Chondrocyte (in vitro differentiated cells): Measurements from ENCODE around the gene AFAP1. TPM values are rescaled to one million over a fixed set of nuclear protein-coding genes. Genes with fewer than 3 reads are reported as not detected.

Experiments used
- DNase-seq: peaks from one replicate; pipeline ENCODE4 v3.0.0; 2021; ENCODE audit warnings: mixed read lengths, low spot score
- H3K27ac Mint-ChIP-seq: one replicate; pipeline ENCODE4 v1.8.0; 2021; ENCODE audit warnings: mild to moderate bottlenecking, moderate library complexity, mixed read lengths; ENCODE audit not compliant: unreplicated experiment
- H3K27me3 Mint-ChIP-seq: 2 replicates; pipeline ENCODE4 v1.8.0; 2021; ENCODE audit warnings: low read depth, mixed read lengths
- H3K36me3 Mint-ChIP-seq: 2 replicates; pipeline ENCODE4 v1.8.0; 2021; ENCODE audit warnings: low read depth, mixed read lengths
- H3K4me1 Mint-ChIP-seq: 2 replicates; pipeline ENCODE4 v1.8.0; 2021; ENCODE audit warnings: low read depth, mild to moderate bottlenecking, mixed read lengths
- H3K4me3 Mint-ChIP-seq: one replicate; pipeline ENCODE4 v1.8.0; 2021; ENCODE audit warnings: mild to moderate bottlenecking, moderate library complexity, mixed read lengths; ENCODE audit not compliant: unreplicated experiment
- H3K9me3 Mint-ChIP-seq: 2 replicates; pipeline ENCODE4 v1.8.0; 2021; ENCODE audit warnings: low read depth, mixed read lengths
- CTCF ChIP-seq: fragments of 200-600 bp; sonication (generic); IDR thresholded peaks from 2 replicates; pipeline ENCODE4 v1.5.0; 2021; ENCODE audit warnings: antibody characterized with exemption, mild to moderate bottlenecking, moderate library complexity
- total RNA-seq: library from RNA; stranded (reverse); gene quantifications from 3 replicates; pipeline ENCODE4 v1.2.1, GENCODE V29; 2021

The AFAP1 gene
- total RNA-seq, 1 donor from 2014 or later: 118 TPM

DNA sequence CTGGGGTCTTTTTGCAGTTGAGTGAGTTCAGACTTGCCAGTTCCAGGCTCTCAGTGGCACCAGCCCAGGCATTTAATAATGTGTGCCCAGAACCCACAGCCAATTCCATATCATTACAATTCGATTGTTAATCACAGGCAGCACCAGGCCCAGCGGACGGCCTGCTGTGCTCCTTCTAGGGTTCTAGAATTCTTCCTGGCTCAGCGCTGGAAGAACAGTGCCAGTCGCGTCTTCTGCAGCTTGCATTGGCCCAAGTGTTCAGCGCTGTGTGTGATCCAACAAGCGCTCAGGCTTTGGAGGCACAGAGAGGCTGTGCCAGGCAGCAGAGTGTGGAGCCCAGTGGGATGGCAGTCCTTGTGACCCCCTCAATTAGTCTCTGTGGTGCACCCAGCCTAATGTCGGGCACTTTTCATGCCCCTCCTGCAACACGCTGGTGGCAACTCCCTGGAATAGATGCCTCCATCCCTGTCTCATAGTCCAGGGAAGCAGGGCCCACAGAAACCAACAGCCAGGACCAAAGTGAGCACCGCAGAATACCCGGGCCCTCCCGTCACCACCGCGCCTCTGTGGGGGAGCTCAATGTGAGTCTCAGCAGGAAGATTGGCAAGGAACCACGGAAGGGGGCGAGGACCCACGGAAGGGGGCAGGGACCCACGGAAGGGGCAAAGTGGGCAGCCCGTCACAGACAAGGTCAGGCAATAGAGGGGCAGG, 193.2 kb downstream of the AFAP1 start:
- Mint-ChIP-seq H3K27ac (no peak overlapping the region), H3K4me3 (no peak overlapping the region), H3K27me3 (no peaks in the 10 kb centered on the region), H3K9me3 (no peaks in the 10 kb centered on the region), H3K36me3 (peaks cover 2% of the 10 kb centered on the region), H3K4me1 (peaks cover 5% of the 10 kb centered on the region)
- no peak for TF ChIP-seq CTCF
- DNase-seq: no peak

DNA sequence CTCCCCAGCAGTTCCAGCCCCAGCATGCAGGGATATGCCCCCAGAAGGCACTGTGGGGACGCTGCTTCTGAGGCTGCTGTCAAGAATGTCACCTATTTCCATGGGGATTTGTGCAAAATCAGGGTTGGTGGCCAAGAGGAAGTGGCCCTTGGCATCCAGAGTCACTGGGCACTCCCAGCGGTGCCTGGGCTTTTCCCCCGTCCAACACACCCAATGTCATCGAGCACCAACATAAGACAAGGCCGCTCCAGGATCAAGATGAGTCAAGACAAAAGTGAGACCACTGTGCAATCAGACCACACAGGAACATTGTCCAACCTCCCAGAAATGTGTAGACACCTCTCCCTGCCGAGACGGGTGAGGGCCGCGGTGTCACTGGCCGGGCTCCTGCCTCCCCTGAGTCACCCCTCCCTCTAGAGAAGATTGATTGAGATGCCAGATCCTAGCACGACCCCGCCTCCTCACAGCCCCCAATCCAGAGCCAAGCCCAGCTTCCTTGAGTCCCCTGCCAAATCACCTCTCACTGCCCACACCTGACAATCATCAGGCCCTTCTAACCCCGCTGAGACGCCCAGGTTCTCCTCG, 194.3 kb downstream of the AFAP1 start:
- no peaks in the 10 kb centered on the region for H3K9me3 Mint-ChIP-seq
- H3K4me1 Mint-ChIP-seq: peaks cover 4% of the 10 kb centered on the region
- no peak overlapping the region for H3K27ac Mint-ChIP-seq
- no peak for DNase-seq
- no peaks in the 10 kb centered on the region for H3K27me3 Mint-ChIP-seq
- H3K36me3 Mint-ChIP-seq: peaks cover 2% of the 10 kb centered on the region
- no peak overlapping the region for H3K4me3 Mint-ChIP-seq
- no peak for TF ChIP-seq CTCF

- H3K27ac Mint-ChIP-seq: no peak overlapping the region
- H3K36me3 Mint-ChIP-seq: peaks cover 2% of the 10 kb centered on the region
Measured at GRCh38 chr4:7744142-7744804, 195.4 kb downstream of the AFAP1 start.

DNA sequence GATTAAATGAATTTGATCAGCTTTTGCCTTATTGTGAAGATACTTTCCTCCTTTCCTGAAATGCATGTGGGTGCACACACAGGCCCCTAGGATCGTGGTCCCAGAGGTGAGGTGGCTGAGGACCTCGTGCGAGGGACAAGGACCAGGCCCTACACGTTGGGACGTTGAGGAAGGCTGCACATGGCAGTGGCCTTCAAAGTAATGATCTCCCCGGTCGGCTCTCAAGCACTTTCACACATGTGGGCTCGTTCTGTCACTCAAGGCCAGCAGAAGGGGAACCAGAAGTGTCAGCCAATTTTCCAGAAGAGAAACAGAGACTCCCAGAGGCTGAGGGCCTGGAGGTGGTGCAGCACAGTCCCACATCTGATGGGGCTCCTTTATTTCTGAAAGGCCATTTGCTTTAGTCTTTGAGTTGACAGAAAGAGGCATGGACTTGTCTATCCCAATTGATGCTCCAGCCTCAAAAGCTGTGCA, 196.8 kb downstream of the AFAP1 start:
- DNase-seq: no peak
- no peak for TF ChIP-seq CTCF
- no peaks in the 10 kb centered on the region for H3K9me3 Mint-ChIP-seq
- H3K27ac Mint-ChIP-seq: no peak overlapping the region
- H3K27me3 Mint-ChIP-seq: no peaks in the 10 kb centered on the region
- peaks cover 2% of the 10 kb centered on the region for H3K36me3 Mint-ChIP-seq
- no peaks in the 10 kb centered on the region for H3K4me1 Mint-ChIP-seq
- H3K4me3 Mint-ChIP-seq: no peak overlapping the region

More at GRCh38 chr4:7744142-7744804, 195.4 kb downstream of the AFAP1 start:
- TF ChIP-seq CTCF: no peak
- Mint-ChIP-seq H3K4me3 (no peak overlapping the region), H3K4me1 (no peaks in the 10 kb centered on the region), H3K27me3 (no peaks in the 10 kb centered on the region), H3K9me3 (no peaks in the 10 kb centered on the region)
- DNase-seq: no peak

GRCh38 chr4:7741946-7742806, 197.5 kb downstream of the AFAP1 start:
- Mint-ChIP-seq H3K36me3 (peaks cover 2% of the 10 kb centered on the region), H3K27ac (no peak overlapping the region), H3K4me3 (no peak overlapping the region), H3K9me3 (no peaks in the 10 kb centered on the region), H3K27me3 (no peaks in the 10 kb centered on the region), H3K4me1 (no peaks in the 10 kb centered on the region)
- DNase-seq: no peak
- TF ChIP-seq CTCF: no peak
